RWPE2 (cell line): ENCODE data around the gene INPP5F.
"Not testable (repeated sequence)": the region's sequence is repeated elsewhere in the genome, so short reads cannot be mapped to it uniquely, and the experiment has no call there.

Experiments
- ATAC-seq: fragments of 200-7000 bp; cut with Tn5 transposase; 3 replicates; pipeline ENCODE4 v1.9.1; 2021; ENCODE audit warnings: low read depth
- DNase-seq: peaks from one replicate; pipeline ENCODE4 v3.0.0-alpha.2; 2020; ENCODE audit warnings: low spot score
- H3K27ac ChIP-seq: fragments of 450-650 bp; 2 replicates; pipeline ENCODE4 v1.5.1; 2017; ENCODE audit warnings: mild to moderate bottlenecking; ENCODE audit not compliant: poor library complexity, severe bottlenecking
- H3K27me3 ChIP-seq: fragments of 250-450 bp; sonication (Bioruptor Pico); 2 replicates; pipeline ENCODE4 v1.5.1; 2021; ENCODE audit warnings: mild to moderate bottlenecking, moderate library complexity; ENCODE audit not compliant: insufficient read depth, poor library complexity, severe bottlenecking
- H3K36me3 ChIP-seq: fragments of 250-450 bp; sonication (Bioruptor Pico); 2 replicates; pipeline ENCODE4 v1.5.1; 2020; ENCODE audit warnings: low read depth, mild to moderate bottlenecking, moderate library complexity
- H3K4me1 ChIP-seq: fragments of 250-450 bp; sonication (Bioruptor Pico); 2 replicates; pipeline ENCODE4 v1.5.1; 2021; ENCODE audit warnings: mild to moderate bottlenecking, moderate library complexity; ENCODE audit not compliant: insufficient read depth, poor library complexity, severe bottlenecking
- H3K4me3 ChIP-seq: fragments of 250-450 bp; sonication (Bioruptor Pico); 2 replicates; pipeline ENCODE4 v1.5.1; 2021; ENCODE audit warnings: mild to moderate bottlenecking, moderate library complexity; ENCODE audit not compliant: severe bottlenecking
- H3K9me3 ChIP-seq: fragments of 250-450 bp; sonication (Bioruptor Pico); 2 replicates; pipeline ENCODE4 v1.5.1; 2021; ENCODE audit warnings: mild to moderate bottlenecking, moderate library complexity; ENCODE audit not compliant: severe bottlenecking
- CTCF ChIP-seq: fragments of 450-650 bp; IDR thresholded peaks from one replicate; pipeline ENCODE4 v1.5.1; 2017; ENCODE audit warnings: mild to moderate bottlenecking, moderate library complexity; ENCODE audit not compliant: poor library complexity, severe bottlenecking

Gene INPP5F

DNA sequence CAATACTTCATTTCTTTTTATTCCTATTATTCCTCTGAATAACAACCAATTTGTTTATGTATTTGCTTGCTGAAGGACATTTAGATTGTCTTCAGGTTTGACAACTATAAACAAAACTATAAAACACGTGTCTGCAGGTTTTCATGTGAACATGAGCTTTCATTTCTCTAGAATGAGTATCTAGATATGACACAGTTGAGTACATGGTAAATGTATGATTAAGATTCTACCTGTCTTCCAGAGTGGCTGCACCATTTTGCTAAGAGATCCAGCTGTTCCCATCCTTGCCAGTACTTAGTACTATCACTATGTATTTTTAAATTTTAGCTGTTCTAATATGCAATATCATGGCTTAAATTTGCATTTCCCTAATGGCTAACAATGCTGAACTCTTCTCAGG, 136.7 kb downstream of the INPP5F start:
- ATAC-seq: no peak
- DNase-seq: no peak
- Histone ChIP-seq H3K27me3 (no peaks in the 10 kb centered on the region), H3K36me3 (peaks cover 44% of the 10 kb centered on the region), H3K9me3 (no peaks in the 10 kb centered on the region), H3K4me3 (no peak overlapping the region), H3K4me1 (peaks cover 7% of the 10 kb centered on the region), H3K27ac (no peak overlapping the region)
- no peak for TF ChIP-seq CTCF

GRCh38 chr10:119863951-119864565, 138.2 kb downstream of the INPP5F start:
- Histone ChIP-seq H3K4me3 (no peak overlapping the region), H3K4me1 (peaks cover 7% of the 10 kb centered on the region), H3K9me3 (no peaks in the 10 kb centered on the region), H3K27ac (no peak overlapping the region), H3K27me3 (no peaks in the 10 kb centered on the region), H3K36me3 (peaks cover 30% of the 10 kb centered on the region)
- no peak for DNase-seq
- no peak for TF ChIP-seq CTCF
- no peak for ATAC-seq

DNA sequence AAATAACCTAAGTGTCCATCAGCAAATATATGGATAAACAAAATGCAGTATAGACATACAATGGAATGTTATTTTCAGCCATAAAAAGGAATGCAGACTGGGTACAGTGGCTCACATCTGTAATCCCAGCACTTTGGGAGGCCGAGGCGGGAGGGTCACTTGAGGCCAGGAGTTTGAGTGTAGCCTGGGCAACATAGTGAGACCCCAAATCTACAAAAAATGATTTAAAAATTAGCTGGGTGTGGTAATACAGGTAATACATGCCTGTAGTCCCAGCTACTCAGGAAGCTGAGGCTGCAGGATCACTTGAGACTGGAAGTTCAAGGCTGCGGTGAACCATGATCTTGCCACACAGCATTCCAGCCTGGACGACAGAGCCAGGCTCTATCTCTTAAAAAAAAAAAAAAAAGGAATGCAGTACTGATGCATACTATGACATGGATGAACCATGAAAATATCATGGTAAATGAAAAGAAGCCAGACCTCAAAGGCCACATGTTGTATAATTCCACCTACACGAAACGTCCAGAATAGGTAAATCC, 139.9 kb downstream of the INPP5F start:
- ATAC-seq (no peak), DNase-seq (no peak)
- H3K4me1 ChIP-seq: peaks cover 4% of the 10 kb centered on the region
- H3K36me3 ChIP-seq: peaks cover 24% of the 10 kb centered on the region
- H3K9me3 ChIP-seq: no peaks in the 10 kb centered on the region
- H3K27ac ChIP-seq: no peak overlapping the region
- no peak overlapping the region for H3K4me3 ChIP-seq
- TF ChIP-seq CTCF: no peak
- H3K27me3 ChIP-seq: no peaks in the 10 kb centered on the region

GRCh38 chr10:119867317-119867716, 141.5 kb downstream of the INPP5F start:
- ATAC-seq: no peak
- Histone ChIP-seq H3K27me3 (no peaks in the 10 kb centered on the region), H3K4me3 (no peak overlapping the region), H3K27ac (no peak overlapping the region), H3K4me1 (peaks cover 4% of the 10 kb centered on the region), H3K9me3 (no peaks in the 10 kb centered on the region), H3K36me3 (peaks cover 23% of the 10 kb centered on the region)
- DNase-seq: no peak
- TF ChIP-seq CTCF: no peak

DNA sequence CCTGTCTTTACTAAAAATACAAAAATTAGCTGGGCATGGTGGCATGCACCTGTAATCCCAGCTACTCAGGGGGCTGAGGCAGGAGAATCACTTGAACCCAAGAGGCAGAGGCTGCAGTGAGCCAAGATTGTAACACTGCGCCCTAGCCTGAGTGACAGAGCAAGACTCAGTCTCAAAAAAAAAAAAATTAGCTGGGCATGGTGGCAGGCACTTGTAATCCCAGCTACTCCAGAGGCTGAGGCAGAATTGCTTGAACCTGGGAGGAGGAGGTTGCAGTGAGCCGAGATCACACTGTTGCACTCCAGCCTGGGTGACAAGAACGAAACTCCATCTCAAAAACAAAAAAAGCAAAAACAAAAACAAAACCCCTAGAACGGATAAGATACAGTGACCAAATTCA, 143.5 kb downstream of the INPP5F start:
- H3K9me3 ChIP-seq, H3K27ac ChIP-seq, H3K4me1 ChIP-seq, H3K4me3 ChIP-seq, H3K27me3 ChIP-seq, ATAC-seq, DNase-seq: not testable (repeated sequence)
- H3K36me3 ChIP-seq: peaks cover 18% of the 10 kb centered on the region
